ENCODE results near the gene DDX56. TPM values are rescaled to one million over a fixed set of nuclear protein-coding genes. Genes with fewer than 3 reads are reported as not detected.
A peak's percentile ranks its signal among the peaks of the same experiment; 100 is the strongest.

DDX56 gene
- total and polyA plus RNA-seq, 9 of the 15 experiments (the other 6 are each of a cell fraction or from before 2014, with no cell fraction given), result 33.0 to 145 (median 102) TPM

DNA sequence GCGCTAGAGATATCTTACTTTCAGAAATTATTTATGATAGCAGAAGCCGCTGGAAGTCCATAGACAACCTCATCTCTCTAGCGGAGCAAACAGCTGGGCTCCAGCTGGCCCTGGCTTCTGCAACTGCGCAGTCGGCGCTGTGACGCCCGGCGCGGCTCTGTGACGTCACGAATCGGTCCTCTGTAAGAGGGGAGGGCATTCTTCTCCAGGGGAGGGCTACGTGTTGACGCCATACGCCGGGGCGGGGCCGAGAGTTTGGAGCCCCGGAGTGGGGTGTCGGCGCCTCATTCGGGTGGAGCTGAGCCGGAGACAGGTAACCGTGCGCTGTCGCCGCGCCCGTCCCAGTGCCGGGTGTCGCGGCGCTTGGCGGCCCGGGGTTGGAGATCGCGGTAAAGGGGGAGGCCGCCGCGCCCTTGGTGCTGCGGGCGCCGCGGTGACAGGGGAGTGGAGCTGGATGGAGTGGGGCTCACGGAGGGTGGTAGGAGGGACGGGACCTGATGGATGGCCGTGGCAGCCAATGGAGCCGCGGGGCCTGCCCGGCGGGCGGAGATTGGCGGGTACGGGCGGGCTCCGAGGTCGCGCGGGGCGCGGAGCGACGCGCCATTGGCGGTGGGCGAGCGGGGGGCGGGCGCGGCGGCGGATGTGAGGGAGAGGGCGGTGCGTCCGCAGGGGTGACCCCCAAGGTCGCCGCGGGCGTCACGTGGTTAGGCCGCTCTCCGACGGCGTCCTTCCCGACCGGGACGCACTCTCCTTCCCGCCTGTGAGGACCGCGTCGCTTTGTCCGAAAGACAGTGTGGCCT, 32.8 kb upstream of the DDX56 start, which contains the start of gene OGDH (continued):
- no peak for TF ChIP-seq SNRNP70 (optimal IDR thresholded peaks at IDR 0.05; ENCODE audit: low read depth, low read length)
- no peak for TF ChIP-seq GTF2F1 (IDR thresholded peaks at IDR 0.05; ENCODE audit: low read depth, low read length)
- TF ChIP-seq, protein P1, sequence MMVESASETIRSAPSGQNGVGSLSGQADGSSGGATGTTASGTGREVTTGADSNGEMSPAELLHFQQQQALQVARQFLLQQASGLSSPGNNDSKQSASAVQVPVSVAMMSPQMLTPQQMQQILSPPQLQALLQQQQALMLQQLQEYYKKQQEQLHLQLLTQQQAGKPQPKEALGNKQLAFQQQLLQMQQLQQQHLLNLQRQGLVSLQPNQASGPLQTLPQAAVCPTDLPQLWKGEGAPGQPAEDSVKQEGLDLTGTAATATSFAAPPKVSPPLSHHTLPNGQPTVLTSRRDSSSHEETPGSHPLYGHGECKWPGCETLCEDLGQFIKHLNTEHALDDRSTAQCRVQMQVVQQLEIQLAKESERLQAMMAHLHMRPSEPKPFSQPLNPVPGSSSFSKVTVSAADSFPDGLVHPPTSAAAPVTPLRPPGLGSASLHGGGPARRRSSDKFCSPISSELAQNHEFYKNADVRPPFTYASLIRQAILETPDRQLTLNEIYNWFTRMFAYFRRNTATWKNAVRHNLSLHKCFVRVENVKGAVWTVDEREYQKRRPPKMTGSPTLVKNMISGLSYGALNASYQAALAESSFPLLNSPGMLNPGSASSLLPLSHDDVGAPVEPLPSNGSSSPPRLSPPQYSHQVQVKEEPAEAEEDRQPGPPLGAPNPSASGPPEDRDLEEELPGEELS (CRISPR knock-in tag; IDR thresholded peaks at IDR 0.05; ENCODE audit: borderline replicate concordance), result no peak
- peak; percentile 73 for TF ChIP-seq PHF20 (IDR thresholded peaks at IDR 0.05; ENCODE audit: partially characterized antibody)
- 0 out of 2 replicates have a peak, but pooled peaks have one; percentile 40 for TF ChIP-seq SRSF1 (IDR thresholded peaks at IDR 0.05; ENCODE audit: low read depth, low read length)
- no peak for TF ChIP-seq SRSF9 (IDR thresholded peaks at IDR 0.05; ENCODE audit: borderline replicate concordance, low read depth, low read length)
- peak; percentile 86 for TF ChIP-seq TBP (optimal IDR thresholded peaks at IDR 0.05; ENCODE audit: low read depth, low read length)
- no peak for TF ChIP-seq NFE2L1 (tag; IDR thresholded peaks at IDR 0.05; ENCODE audit: borderline replicate concordance, low read depth)
- TF ChIP-seq, protein P2, sequence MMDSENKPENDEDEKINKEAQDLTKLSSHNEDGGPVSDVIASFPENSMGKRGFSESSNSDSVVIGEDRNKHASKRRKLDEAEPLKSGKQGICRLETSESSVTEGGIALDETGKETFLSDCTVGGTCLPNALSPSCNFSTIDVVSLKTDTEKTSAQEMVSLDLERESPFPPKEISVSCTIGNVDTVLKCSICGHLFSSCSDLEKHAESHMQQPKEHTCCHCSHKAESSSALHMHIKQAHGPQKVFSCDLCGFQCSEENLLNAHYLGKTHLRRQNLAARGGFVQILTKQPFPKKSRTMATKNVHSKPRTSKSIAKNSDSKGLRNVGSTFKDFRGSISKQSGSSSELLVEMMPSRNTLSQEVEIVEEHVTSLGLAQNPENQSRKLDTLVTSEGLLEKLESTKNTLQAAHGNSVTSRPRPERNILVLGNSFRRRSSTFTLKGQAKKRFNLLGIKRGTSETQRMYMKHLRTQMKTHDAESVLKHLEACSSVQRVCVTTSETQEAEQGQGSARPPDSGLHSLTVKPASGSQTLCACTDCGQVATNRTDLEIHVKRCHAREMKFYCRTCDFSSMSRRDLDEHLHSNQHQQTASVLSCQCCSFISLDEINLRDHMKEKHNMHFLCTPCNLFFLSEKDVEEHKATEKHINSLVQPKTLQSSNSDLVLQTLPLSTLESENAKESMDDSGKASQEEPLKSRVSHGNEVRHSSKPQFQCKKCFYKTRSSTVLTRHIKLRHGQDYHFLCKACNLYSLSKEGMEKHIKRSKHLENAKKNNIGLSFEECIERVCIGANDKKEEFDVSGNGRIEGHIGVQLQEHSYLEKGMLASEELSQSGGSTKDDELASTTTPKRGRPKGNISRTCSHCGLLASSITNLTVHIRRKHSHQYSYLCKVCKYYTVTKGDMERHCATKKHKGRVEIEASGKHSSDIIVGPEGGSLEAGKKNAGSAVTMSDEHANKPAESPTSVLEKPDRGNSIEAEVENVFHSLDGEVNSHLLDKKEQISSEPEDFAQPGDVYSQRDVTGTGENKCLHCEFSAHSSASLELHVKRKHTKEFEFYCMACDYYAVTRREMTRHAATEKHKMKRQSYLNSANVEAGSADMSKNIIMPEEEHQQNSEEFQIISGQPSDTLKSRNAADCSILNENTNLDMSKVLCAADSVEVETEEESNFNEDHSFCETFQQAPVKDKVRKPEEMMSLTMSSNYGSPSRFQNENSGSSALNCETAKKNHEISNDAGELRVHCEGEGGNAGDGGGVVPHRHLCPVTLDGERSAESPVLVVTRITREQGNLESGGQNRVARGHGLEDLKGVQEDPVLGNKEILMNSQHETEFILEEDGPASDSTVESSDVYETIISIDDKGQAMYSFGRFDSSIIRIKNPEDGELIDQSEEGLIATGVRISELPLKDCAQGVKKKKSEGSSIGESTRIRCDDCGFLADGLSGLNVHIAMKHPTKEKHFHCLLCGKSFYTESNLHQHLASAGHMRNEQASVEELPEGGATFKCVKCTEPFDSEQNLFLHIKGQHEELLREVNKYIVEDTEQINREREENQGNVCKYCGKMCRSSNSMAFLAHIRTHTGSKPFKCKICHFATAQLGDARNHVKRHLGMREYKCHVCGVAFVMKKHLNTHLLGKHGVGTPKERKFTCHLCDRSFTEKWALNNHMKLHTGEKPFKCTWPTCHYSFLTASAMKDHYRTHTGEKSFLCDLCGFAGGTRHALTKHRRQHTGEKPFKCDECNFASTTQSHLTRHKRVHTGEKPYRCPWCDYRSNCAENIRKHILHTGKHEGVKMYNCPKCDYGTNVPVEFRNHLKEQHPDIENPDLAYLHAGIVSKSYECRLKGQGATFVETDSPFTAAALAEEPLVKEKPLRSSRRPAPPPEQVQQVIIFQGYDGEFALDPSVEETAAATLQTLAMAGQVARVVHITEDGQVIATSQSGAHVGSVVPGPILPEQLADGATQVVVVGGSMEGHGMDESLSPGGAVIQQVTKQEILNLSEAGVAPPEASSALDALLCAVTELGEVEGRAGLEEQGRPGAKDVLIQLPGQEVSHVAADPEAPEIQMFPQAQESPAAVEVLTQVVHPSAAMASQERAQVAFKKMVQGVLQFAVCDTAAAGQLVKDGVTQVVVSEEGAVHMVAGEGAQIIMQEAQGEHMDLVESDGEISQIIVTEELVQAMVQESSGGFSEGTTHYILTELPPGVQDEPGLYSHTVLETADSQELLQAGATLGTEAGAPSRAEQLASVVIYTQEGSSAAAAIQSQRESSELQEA (IDR thresholded peaks at IDR 0.05; ENCODE audit: low read depth), result no peak
- TF ChIP-seq, protein P3, sequence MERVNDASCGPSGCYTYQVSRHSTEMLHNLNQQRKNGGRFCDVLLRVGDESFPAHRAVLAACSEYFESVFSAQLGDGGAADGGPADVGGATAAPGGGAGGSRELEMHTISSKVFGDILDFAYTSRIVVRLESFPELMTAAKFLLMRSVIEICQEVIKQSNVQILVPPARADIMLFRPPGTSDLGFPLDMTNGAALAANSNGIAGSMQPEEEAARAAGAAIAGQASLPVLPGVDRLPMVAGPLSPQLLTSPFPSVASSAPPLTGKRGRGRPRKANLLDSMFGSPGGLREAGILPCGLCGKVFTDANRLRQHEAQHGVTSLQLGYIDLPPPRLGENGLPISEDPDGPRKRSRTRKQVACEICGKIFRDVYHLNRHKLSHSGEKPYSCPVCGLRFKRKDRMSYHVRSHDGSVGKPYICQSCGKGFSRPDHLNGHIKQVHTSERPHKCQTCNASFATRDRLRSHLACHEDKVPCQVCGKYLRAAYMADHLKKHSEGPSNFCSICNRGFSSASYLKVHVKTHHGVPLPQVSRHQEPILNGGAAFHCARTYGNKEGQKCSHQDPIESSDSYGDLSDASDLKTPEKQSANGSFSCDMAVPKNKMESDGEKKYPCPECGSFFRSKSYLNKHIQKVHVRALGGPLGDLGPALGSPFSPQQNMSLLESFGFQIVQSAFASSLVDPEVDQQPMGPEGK (CRISPR knock-in tag; IDR thresholded peaks at IDR 0.05; ENCODE audit: borderline replicate concordance), result no peak
- no peak for TF ChIP-seq ZNF75A (CRISPR knock-in tag; IDR thresholded peaks at IDR 0.05)
- no peak for TF ChIP-seq PRPF4 (IDR thresholded peaks at IDR 0.05; ENCODE audit: insufficient read depth, low read depth, low read length, poor library complexity, severe bottlenecking)
- TF ChIP-seq, protein P4, sequence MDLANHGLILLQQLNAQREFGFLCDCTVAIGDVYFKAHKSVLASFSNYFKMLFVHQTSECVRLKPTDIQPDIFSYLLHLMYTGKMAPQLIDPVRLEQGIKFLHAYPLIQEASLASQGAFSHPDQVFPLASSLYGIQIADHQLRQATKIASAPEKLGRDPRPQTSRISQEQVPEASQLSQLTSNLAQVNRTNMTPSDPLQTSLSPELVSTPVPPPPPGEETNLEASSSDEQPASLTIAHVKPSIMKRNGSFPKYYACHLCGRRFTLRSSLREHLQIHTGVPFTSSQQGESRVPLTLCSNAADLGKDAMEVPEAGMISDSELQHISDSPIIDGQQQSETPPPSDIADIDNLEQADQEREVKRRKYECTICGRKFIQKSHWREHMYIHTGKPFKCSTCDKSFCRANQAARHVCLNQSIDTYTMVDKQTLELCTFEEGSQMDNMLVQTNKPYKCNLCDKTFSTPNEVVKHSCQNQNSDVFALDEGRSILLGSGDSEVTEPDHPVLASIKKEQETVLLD (IDR thresholded peaks at IDR 0.05), result peak; percentile 65
